Thyroid gland (tissue), 4 donors: ENCODE results near the gene CCDC149. TPM values are rescaled to one million over a fixed set of nuclear protein-coding genes. Genes with fewer than 3 reads are reported as not detected.

Experiments used
- DNase-seq, 2 donors: peaks; one replicate each; pipeline ENCODE4 v3.0.0-alpha.2; 2019
- H3K27ac ChIP-seq, 3 donors: fragments of 200-600 bp; sonication (generic); 1 replicate in 2 of 3; 2 replicates in 1 of 3; pipeline ENCODE4 v1.5.1; 2016 to 2019; ENCODE audit warnings: mild to moderate bottlenecking in 1 of 3, moderate library complexity in 1 of 3
- H3K27me3 ChIP-seq: fragments of 200-600 bp; sonication (generic); one replicate; pipeline ENCODE4 v1.5.1; 2019
- H3K36me3 ChIP-seq, 2 donors: fragments of 200-600 bp; sonication (generic); one replicate each; pipeline ENCODE4 v1.5.1; 2016 to 2019
- H3K4me1 ChIP-seq, 2 donors: fragments of 200-600 bp; sonication (generic); one replicate each; pipeline ENCODE4 v1.5.1; 2017 to 2019
- H3K4me3 ChIP-seq, 3 donors: fragments of 200-600 bp; sonication (generic); replicated peaks in 1 of 3; 1 replicate in 2 of 3; 2 replicates in 1 of 3; pipeline ENCODE4 v1.5.1; 2016; ENCODE audit warnings: mild to moderate bottlenecking in 1 of 3
- H3K9me3 ChIP-seq: fragments of 200-600 bp; sonication (generic); one replicate; pipeline ENCODE4 v1.5.1; 2017
- POLR2A ChIP-seq, 2 donors: fragments of 450-650 bp; IDR thresholded peaks; one replicate each; pipeline ENCODE4 v1.6.1; 2017; ENCODE audit warnings: antibody characterized with exemption in 2 of 2, mild to moderate bottlenecking in 2 of 2, moderate library complexity in 1 of 2
- WGBS, 2 donors: methylation state at CpG; one replicate each; pipeline ENCODE4 v1.1.5; 2017; 5-methylcytosine and 5-hydroxymethylcytosine counted together
- intact Hi-C: fragments of 100-400 bp; cut with DNase I; formaldehyde crosslinking; loops from one replicate; pipeline ENCODE4 v1.15.1; 2023
- total RNA-seq, 4 donors: library from RNA; depleted of rRNA; stranded (reverse); fragments of >200 nt; gene quantifications; one replicate each; pipeline ENCODE4 v1.2.3, GENCODE V29; 2016
- TF ChIP-seq, protein P1 (sequence below), 6 experiments: fragments of 200-600 bp in 3 of 6; fragments of 450-650 bp in 3 of 6; sonication (generic) in 3 of 6; IDR thresholded peaks; one replicate each; pipeline ENCODE4 v1.5.1; 2016 to 2019; ENCODE audit warnings: antibody characterized with exemption in 6 of 6, mild to moderate bottlenecking in 2 of 6, inconsistent platforms in 1 of 6, moderate library complexity in 1 of 6

The CCDC149 gene
- total RNA-seq, 4 donors from 2014 or later, result 19.3 to 29.2 (median 21.8) TPM

DNA sequence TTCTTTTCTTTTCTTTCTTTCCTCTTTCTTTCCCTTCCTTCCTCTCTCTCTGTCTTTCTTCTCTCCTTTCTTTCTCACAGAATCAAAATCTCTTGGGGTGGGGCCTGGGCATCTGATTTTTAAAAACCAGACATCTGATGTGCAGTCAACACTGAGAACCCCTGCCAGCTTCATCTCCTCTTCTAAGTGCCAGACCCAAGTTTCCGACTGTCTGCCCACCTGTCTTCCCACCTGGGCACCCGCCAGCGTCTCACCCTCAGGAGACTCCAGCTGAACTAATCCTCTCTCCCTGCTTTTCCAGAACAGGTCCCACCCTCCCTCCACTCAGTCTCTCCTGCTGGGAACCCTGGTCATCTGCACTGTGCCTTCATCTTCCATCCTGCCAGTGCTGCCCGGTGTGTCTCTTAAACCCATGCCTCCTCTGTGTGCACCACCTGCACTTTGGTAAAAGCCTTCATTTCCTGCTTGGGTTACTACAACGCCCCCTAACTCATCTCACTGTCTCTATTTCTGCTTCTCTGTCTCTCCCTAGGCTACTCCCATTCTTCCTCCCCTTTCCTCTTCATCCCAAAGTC, 114.7 kb downstream of the CCDC149 start:
- TF ChIP-seq POLR2A (IDR thresholded peaks at IDR 0.05), result no peak
- TF ChIP-seq, protein P1, sequence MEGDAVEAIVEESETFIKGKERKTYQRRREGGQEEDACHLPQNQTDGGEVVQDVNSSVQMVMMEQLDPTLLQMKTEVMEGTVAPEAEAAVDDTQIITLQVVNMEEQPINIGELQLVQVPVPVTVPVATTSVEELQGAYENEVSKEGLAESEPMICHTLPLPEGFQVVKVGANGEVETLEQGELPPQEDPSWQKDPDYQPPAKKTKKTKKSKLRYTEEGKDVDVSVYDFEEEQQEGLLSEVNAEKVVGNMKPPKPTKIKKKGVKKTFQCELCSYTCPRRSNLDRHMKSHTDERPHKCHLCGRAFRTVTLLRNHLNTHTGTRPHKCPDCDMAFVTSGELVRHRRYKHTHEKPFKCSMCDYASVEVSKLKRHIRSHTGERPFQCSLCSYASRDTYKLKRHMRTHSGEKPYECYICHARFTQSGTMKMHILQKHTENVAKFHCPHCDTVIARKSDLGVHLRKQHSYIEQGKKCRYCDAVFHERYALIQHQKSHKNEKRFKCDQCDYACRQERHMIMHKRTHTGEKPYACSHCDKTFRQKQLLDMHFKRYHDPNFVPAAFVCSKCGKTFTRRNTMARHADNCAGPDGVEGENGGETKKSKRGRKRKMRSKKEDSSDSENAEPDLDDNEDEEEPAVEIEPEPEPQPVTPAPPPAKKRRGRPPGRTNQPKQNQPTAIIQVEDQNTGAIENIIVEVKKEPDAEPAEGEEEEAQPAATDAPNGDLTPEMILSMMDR (IDR thresholded peaks at IDR 0.05), result no peak
- WGBS, 2 donors, result 76 to 77% methylated on average over 5 of the region's 5 CpGs
- H3K4me1 ChIP-seq, result peaks cover 19 to 45% of the 10 kb centered on the region in 2 donors
- H3K27me3 ChIP-seq, result no peaks in the 10 kb centered on the region
- H3K4me3 ChIP-seq, result no peak overlapping the region
- intact Hi-C loops, result loop anchor here (10.0 kb wide), 1 partner anchor 117 kb away; the partner anchor contains the start of gene CCDC149
- no peaks in the 10 kb centered on the region for H3K36me3 ChIP-seq
- DNase-seq, result no peak
- no peaks in the 10 kb centered on the region for H3K9me3 ChIP-seq
- no peak overlapping the region for H3K27ac ChIP-seq

DNA sequence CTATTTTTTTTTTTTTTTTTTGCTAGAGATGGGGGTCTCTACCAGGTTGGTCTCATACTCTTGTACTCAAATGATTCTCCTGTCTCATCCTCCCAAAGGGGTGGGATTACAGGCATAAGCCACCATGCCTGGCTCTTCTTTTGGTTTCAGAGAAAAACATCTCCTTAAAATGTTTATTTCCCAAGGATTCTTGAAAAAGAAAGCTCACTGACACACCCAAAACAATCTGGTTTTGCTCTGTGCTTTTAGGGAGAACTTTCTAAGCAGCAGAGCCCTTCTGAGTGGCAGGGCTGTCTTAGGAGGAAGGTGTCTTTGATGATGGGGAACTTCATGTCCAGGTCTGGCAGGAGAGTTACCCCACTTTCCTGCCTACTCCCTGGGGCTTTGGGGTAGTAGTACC, 116.2 kb downstream of the CCDC149 start:
- peak overlapping the region in 2 of 3 donors; percentile 46 to 90 for H3K27ac ChIP-seq
- H3K4me3 ChIP-seq, result no peak overlapping the region
- no peaks in the 10 kb centered on the region for H3K36me3 ChIP-seq
- H3K9me3 ChIP-seq, result no peaks in the 10 kb centered on the region
- H3K4me1 ChIP-seq, result peaks cover 19 to 45% of the 10 kb centered on the region in 2 donors
- TF ChIP-seq, protein P1 (IDR thresholded peaks at IDR 0.05), result no peak
- TF ChIP-seq POLR2A (IDR thresholded peaks at IDR 0.05), result no peak
- intact Hi-C loops, result loop anchor here (10.0 kb wide), 1 partner anchor 118 kb away; the partner anchor contains the start of gene CCDC149
- no peak for DNase-seq
- H3K27me3 ChIP-seq, result no peaks in the 10 kb centered on the region

DNA sequence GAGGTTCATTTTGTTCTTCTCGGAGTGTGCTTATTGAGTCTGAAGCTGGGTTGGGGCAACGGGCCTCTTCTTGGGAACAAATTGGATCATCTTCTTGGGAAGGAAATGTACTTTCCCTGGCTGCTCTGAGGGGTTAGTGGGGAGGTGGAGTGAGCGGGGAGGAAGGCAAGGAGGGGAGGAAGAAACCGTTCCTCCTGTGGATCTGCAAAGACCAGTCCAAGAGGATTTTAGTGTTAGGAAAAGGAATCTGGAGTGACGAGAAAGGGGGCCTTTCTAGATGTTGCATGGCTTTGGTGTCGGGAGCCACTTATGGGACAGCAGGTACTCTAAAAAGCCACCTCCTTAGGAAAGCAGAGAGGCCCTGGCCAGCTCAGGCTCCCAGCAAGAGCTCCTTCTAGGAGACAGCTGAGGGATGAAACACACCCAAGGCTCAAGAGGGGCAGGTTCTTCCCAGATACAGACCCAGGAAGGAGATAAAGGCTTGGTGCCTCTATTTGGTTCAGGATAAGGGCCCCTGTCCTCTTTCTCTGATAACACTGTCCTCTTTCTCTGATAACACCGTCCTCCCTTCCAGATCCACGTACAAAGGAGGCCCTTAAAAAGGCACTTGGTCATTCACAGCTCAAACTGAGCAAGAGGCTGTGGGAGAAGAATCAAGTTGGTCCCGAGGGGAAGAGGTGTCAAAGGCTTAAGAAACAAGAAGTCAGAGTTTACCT, 117.0 kb downstream of the CCDC149 start:
- Histone ChIP-seq H3K9me3 (no peaks in the 10 kb centered on the region), H3K27me3 (no peaks in the 10 kb centered on the region), H3K27ac (peak overlapping the region; percentile 70 to 91 (median 90)), H3K4me1 (peaks cover 14 to 37% of the 10 kb centered on the region in 2 donors), H3K36me3 (no peaks in the 10 kb centered on the region), H3K4me3 (peak overlapping the region in 1 of 3 donors; percentile 14)
- TF ChIP-seq, protein P1 (IDR thresholded peaks at IDR 0.05), result no peak
- no peak for TF ChIP-seq POLR2A (IDR thresholded peaks at IDR 0.05)
- intact Hi-C loops, result loop anchor here (10.0 kb wide), 1 partner anchor 119 kb away; the partner anchor contains the start of gene CCDC149
- DNase-seq, result peak in 1 of 2 donors; percentile 20
- 36 to 39% methylated on average over 9 of the region's 9 CpGs for WGBS, 2 donors

DNA sequence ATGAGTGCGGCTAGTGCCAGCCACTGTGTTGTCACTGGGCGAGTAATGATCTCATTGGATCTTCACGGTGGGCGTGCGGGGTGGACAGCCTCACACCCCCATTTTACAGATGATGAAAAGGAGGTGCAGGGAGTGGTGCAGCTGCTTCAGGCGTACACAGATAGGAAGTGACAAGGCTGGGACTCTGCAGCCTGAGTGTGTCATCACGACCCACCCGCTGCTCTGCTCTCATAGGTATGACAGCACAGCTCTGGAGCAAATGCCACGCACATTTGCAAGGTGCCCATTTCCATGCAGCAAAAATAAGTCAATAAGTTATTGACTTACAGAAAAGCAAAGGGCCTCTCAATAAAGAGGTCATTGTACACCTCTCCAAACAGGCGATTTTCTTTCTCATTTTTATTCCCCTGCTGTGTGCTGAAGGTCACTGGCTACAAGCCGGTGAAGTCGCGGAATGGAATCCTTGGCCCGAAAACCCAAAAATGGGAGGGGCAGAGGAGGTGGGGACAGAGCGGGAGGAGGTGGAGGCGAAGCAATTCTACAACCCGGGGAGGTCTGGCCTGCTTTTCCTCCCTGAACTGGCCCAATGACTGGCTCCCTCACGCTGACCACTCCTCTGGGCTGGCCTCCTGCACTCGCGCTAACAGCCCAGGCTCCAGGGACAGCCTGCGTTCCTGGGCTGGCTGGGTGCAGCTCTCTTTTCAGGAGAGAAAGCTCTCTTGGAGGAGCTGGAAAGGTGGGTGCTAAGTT, 117.8 kb downstream of the CCDC149 start, which contains the start of gene SOD3:
TSS of gene SOD3 (plus strand) at position 658 of the 750 bp plus-strand sequence. CDS start 3,949 bp downstream, outside the sequence.
- DNase-seq, result peak; percentile 90 to 93
- 26 to 31% methylated on average over 21 of the region's 21 CpGs for WGBS, 2 donors
- peak within 1 kb of the TSS in 1 of 3 donors; percentile 14 for H3K4me3 ChIP-seq
- no peaks in the 10 kb centered on the region for H3K36me3 ChIP-seq
- peaks cover 10 to 32% of the 10 kb centered on the region in 2 donors for H3K4me1 ChIP-seq
- TF ChIP-seq, protein P1 (IDR thresholded peaks at IDR 0.05), result no peak
- TF ChIP-seq POLR2A (IDR thresholded peaks at IDR 0.05), result peak; percentile 43 to 95
- H3K27me3 ChIP-seq, result no peaks in the 10 kb centered on the region
- H3K9me3 ChIP-seq, result no peaks in the 10 kb centered on the region
- H3K27ac ChIP-seq, result peak within 1 kb of the TSS; percentile 70 to 91 (median 90)
- intact Hi-C loops, result loop anchor here (10.0 kb wide), 1 partner anchor 120 kb away; the partner anchor contains the start of gene CCDC149
